NB4 (cell line): ENCODE results near the gene LBHD1.

ENCODE experiments used
- CTCF ChIP-seq: IDR thresholded peaks from one replicate; pipeline ENCODE4 v1.5.1; 2012; ENCODE audit warnings: low read depth, low read length
- MAX ChIP-seq: IDR thresholded peaks from 2 replicates; pipeline ENCODE4 v1.6.1; 2011; ENCODE audit warnings: low read depth, low read length
- POLR2A ChIP-seq: IDR thresholded peaks from 2 replicates; pipeline ENCODE4 v1.6.1; 2011; ENCODE audit warnings: mild to moderate bottlenecking; ENCODE audit not compliant: insufficient read length; ENCODE audit errors: extremely low read depth

DNA sequence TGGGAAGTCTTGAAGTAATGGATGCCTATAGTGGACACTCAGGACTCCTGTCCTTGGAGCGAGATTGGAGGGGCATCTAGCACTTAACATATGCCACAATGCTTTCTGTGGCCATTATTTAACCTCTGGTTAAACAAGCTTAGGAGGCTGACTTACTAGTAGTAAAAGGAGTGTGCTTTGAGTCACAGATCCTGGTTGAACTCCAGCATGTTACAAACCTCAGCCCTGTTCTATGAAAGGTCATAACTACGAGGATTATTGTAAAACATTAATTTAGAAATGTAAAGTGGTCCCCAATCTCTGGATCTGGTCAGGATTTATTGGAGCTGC is 1.1 kb upstream of the LBHD1 start:
- TF ChIP-seq POLR2A (no peak), CTCF (no peak), MAX (no peak)
